Stimulated activated CD8-positive, alpha-beta memory T cell treated with anti-CD3 and anti-CD28 coated beads, Interleukin-15, amount 100 ng/mL, for 48 hours (primary cell): ENCODE data around the gene AVPI1.
A peak's percentile ranks its signal among the peaks of the same experiment; 100 is the strongest.

Experiments
- DNase-seq, 2 donors: peaks; one replicate each; pipeline ENCODE4 v3.0.0-alpha.2; 2020; ENCODE audit warnings: low read depth in 2 of 2

The AVPI1 gene

GRCh38 chr10:97686962-97687784 is at the start of gene AVPI1:
TSS of gene AVPI1 (minus strand) at chr10:97687241. CDS start at chr10:97679905, 7,336 bp downstream.
- DNase-seq: peak; percentile 91 to 92

- DNase-seq: no peak
Measured at GRCh38 chr10:97736403-97736901, 49.4 kb upstream of the AVPI1 start.

GRCh38 chr10:97734021-97734420 is 47.0 kb upstream of the AVPI1 start:
- no peak for DNase-seq

GRCh38 chr10:97733256-97733655 is 46.2 kb upstream of the AVPI1 start:
- DNase-seq: no peak

GRCh38 chr10:97732052-97732359 is 45.0 kb upstream of the AVPI1 start:
- no peak for DNase-seq

GRCh38 chr10:97731346-97732051 is 44.5 kb upstream of the AVPI1 start:
- DNase-seq: no peak

GRCh38 chr10:97729014-97729413 is 42.0 kb upstream of the AVPI1 start:
- DNase-seq: no peak

GRCh38 chr10:97726636-97727178 is 39.7 kb upstream of the AVPI1 start:
- DNase-seq: no peak

- DNase-seq: no peak
Measured at GRCh38 chr10:97724341-97724941, 37.4 kb upstream of the AVPI1 start.

GRCh38 chr10:97723001-97723400 is 36.0 kb upstream of the AVPI1 start:
- DNase-seq: no peak

- no peak for DNase-seq
Measured at GRCh38 chr10:97721871-97722780, 35.1 kb upstream of the AVPI1 start.

- no peak for DNase-seq
Measured at GRCh38 chr10:97719602-97720001, 32.6 kb upstream of the AVPI1 start.

GRCh38 chr10:97718659-97719142 is 31.7 kb upstream of the AVPI1 start:
- no peak for DNase-seq

- DNase-seq: no peak
Measured at GRCh38 chr10:97718178-97718577, 31.1 kb upstream of the AVPI1 start.

- DNase-seq: no peak
Measured at GRCh38 chr10:97717627-97718026, 30.6 kb upstream of the AVPI1 start.

GRCh38 chr10:97715259-97715874 is 28.3 kb upstream of the AVPI1 start:
- no peak for DNase-seq

- no peak for DNase-seq
Measured at GRCh38 chr10:97714401-97715258, 27.6 kb upstream of the AVPI1 start.

- DNase-seq: no peak
Measured at GRCh38 chr10:97713826-97714400, 26.9 kb upstream of the AVPI1 start.

- no peak for DNase-seq
Measured at GRCh38 chr10:97713339-97713825, 26.3 kb upstream of the AVPI1 start, which contains the start of gene MARVELD1. TSS of gene MARVELD1 (plus strand) at chr10:97713730. CDS start at chr10:97713877, 147 bp downstream.
